ENCODE results near the gene CLEC9A.
A peak's percentile ranks its signal among the peaks of the same experiment; 100 is the strongest.

CLEC9A gene

DNA sequence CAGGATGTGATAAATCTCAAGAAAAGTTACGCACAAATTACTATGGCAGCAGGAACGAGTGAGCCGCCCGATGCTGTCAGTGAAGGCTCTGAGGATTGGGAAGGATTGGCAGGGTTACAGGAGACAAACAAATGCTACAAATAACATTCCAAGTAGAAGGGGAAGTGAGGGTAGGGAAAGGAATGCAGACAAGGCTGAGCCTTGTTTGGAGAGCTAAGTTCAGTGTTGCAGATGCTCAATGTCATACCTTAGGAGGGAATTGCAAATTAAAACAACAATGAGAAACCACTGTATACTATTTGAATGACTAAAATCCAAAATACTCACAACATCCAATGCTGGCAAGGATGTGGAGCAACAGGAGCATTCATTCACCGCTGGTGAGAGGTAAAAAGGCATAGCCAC is 1.3 kb downstream of the CLEC9A start:
- Histone ChIP-seq H3K27ac (no peak overlapping the region), H3K4me3 (no peak overlapping the region)
- TF ChIP-seq, protein P1, sequence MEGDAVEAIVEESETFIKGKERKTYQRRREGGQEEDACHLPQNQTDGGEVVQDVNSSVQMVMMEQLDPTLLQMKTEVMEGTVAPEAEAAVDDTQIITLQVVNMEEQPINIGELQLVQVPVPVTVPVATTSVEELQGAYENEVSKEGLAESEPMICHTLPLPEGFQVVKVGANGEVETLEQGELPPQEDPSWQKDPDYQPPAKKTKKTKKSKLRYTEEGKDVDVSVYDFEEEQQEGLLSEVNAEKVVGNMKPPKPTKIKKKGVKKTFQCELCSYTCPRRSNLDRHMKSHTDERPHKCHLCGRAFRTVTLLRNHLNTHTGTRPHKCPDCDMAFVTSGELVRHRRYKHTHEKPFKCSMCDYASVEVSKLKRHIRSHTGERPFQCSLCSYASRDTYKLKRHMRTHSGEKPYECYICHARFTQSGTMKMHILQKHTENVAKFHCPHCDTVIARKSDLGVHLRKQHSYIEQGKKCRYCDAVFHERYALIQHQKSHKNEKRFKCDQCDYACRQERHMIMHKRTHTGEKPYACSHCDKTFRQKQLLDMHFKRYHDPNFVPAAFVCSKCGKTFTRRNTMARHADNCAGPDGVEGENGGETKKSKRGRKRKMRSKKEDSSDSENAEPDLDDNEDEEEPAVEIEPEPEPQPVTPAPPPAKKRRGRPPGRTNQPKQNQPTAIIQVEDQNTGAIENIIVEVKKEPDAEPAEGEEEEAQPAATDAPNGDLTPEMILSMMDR (IDR thresholded peaks at IDR 0.05), result no peak
- no peak for DNase-seq (ENCODE audit: low spot score)

DNA sequence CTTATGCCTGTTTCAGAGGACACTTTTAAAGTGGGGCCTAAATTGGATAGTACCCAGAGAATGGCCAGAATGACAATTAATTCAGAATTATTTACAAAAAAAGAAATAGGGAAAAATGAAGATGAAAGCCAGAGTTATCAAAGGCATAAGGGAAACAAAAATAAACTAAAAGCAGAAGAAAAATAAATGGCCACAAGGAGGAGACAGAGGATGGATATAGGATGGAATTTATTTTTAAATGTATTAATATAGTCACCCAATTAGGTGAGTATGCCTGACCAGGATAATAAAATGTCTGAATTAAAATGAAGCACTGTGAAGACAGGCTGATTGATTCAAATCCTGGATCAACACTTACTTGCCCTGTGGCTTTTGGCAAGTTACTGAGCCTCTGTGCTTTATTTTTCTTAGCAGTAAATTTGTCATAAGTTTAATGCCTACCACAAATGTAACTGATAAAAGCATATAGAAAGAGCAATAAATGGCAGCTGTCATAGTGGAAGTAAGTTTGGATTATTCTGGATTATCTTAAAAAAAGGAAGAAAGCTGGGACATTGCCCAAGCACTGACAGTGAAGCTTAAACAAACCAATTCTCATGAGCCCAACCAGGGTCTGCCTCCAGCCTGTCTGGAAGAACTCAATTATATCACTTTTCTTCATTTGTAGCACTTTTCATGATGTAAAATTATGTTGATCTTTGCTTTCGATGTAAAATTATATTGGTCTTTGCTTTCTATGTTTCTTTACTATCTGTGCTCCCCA is 3.5 kb downstream of the CLEC9A start:
- no peak overlapping the region for H3K4me3 ChIP-seq
- TF ChIP-seq, protein P1 (IDR thresholded peaks at IDR 0.05), result peak; percentile 28
- H3K27ac ChIP-seq, result no peak overlapping the region
- DNase-seq (ENCODE audit: low spot score), result no peak

DNA sequence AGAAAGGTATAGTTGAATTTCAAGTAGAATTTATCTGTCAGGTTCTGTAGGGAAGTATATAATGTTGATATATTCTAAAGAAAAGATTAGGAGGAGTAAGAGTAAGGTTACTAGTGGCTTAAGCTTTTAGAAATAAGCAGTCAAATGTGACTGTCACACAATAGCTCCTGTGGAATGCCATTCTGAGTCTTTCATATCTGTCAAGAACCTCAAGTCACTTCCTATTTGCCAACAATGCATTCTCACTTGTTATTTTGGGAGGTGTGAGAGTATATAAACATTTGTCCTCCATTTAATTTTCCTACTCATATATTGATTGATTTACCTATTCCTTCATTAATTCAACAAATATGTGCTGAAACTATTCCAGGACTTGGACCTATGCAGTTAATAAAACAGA is 11.7 kb downstream of the CLEC9A start:
- TF ChIP-seq, protein P1 (IDR thresholded peaks at IDR 0.05), result no peak
- DNase-seq (ENCODE audit: low spot score), result no peak
- no peak overlapping the region for H3K4me3 ChIP-seq
- H3K27ac ChIP-seq, result no peak overlapping the region

- TF ChIP-seq, protein P1 (IDR thresholded peaks at IDR 0.05), result no peak
- DNase-seq (ENCODE audit: low spot score), result no peak
- no peak overlapping the region for H3K4me3 ChIP-seq
- no peak overlapping the region for H3K27ac ChIP-seq
These were observed 18.0 kb downstream of the CLEC9A start for GRCh38 chr12:10048526-10048925.

GRCh38 chr12:10052193-10052913 is 21.9 kb downstream of the CLEC9A start:
- H3K4me3 ChIP-seq, result no peak overlapping the region
- no peak overlapping the region for H3K27ac ChIP-seq
- DNase-seq (ENCODE audit: low spot score), result no peak
- TF ChIP-seq, protein P1 (IDR thresholded peaks at IDR 0.05), result no peak

GRCh38 chr12:10058387-10058786 is 27.9 kb downstream of the CLEC9A start:
- TF ChIP-seq, protein P1 (IDR thresholded peaks at IDR 0.05), result no peak
- DNase-seq (ENCODE audit: low spot score), result no peak

DNA sequence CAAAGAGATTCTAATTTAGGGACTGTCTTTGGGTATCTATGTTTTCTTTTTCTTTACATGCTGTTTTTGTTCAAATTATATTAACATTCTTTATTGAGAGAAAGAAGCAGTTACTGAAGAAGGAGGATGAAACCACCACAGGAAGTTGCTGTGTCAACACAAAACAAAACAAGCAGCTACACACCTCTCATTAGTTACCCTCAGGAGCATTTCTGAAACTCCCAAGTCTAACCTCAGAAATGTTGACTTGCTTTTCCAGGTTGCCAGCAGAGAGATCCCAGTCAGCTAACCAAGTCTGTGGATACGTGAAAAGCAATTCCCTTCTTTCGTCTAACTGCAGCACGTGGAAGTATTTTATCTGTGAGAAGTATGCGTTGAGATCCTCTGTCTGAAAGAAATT is 34.8 kb downstream of the CLEC9A start:
- no peak overlapping the region for H3K27ac ChIP-seq
- no peak overlapping the region for H3K4me3 ChIP-seq
- TF ChIP-seq, protein P1 (IDR thresholded peaks at IDR 0.05), result no peak
- DNase-seq (ENCODE audit: low spot score), result no peak

More at GRCh38 chr12:10058387-10058786, 27.9 kb downstream of the CLEC9A start:
- Histone ChIP-seq H3K27ac (no peak overlapping the region), H3K4me3 (no peak overlapping the region)

All from coronary artery (tissue), 2 donors.